GM19397 (cell line): ENCODE data around the gene PHF5A.
"Not testable (repeated sequence)": the region's sequence is repeated elsewhere in the genome, so short reads cannot be mapped to it uniquely, and the experiment has no call there.

ENCODE experiments used
- ATAC-seq: cut with Tn5 transposase; IDR thresholded peaks from one replicate; pipeline ENCODE4 v1.9.1; 2021; ENCODE audit warnings: mild to moderate bottlenecking, moderate library complexity; ENCODE audit not compliant: unreplicated experiment

The PHF5A gene

GRCh38 chr22:41488596-41489385 lies 20.3 kb upstream of the PHF5A start:
- ATAC-seq: no peak

- no peak for ATAC-seq
Measured at GRCh38 chr22:41488076-41488475, 19.6 kb upstream of the PHF5A start.

GRCh38 chr22:41487037-41487935 lies 18.8 kb upstream of the PHF5A start:
- ATAC-seq: no peak

- no peak for ATAC-seq
Measured at GRCh38 chr22:41485033-41485432, 16.5 kb upstream of the PHF5A start.

GRCh38 chr22:41482319-41482935 lies 13.9 kb upstream of the PHF5A start:
- ATAC-seq: no peak

- ATAC-seq: no peak
Measured at GRCh38 chr22:41481925-41482318, 13.4 kb upstream of the PHF5A start.

- no peak for ATAC-seq
Measured at GRCh38 chr22:41481131-41481830, 12.8 kb upstream of the PHF5A start.

DNA sequence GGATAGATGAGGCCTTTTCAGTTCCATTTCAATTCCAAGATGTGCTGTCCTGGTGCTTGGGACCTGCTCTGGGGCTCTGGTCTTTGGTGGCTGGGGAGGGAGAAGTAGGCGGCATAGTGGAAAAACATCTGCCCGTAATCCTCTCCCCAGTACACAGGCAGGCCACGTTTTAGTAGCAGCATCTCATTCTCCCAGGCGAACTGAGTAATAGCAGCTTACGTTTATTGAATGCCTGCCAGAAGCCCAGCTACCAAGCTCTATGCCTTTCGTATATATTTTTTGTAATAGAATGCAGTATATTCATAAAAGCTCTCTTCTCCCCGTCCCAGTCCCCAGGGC lies 11.9 kb upstream of the PHF5A start:
- no peak for ATAC-seq

- ATAC-seq: no peak
Measured at GRCh38 chr22:41479671-41480396, 11.3 kb upstream of the PHF5A start.

DNA sequence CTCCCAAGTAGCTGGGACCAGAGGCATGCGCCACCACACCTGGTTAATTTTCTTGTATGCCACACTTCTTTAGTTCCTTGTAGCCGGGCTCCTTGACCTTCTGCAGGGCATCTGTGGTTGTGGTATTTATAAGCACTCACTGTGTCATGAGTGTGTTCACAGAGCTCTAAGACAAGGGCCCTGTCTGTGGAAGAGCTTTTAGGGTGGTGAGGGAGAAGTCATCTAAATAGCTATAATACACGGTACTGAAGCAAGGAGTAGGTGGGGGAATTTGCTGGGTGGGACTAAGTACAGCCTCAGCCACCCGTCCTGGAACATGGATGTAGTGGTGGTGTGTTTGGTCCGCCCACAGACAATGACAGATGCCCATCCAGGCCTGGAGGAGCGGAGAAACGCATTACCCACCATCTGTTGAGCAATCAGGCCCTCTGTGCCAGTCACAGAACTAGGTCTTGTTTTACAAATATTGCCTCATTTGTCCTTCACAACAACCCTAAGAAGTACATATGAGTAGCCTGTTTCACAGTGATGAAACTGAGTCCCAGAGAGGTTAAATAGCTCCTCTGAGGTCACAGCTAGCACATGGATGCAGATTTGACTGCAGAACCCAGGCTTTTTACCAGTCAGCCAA lies 10.5 kb upstream of the PHF5A start:
- ATAC-seq: no peak

DNA sequence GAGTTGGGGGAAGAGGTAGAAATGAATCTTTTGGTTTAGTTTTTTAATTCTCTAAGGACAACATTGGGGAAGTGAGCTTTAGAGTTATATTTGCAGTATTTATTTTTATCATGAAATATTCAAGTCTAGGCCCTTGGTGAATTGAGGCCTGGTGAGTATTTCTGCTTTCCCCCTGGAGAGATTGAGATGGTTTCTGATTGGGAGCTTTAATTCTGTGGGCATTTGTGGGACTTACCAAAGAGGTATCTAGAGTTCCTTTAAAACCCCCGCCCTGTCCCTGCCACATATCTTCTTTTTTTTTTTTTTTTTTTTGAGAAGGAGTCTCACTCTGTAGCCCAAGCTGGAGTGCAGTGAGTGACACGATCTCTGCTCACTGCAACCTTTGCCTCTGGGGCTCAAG lies 10.0 kb upstream of the PHF5A start:
- ATAC-seq: no peak

DNA sequence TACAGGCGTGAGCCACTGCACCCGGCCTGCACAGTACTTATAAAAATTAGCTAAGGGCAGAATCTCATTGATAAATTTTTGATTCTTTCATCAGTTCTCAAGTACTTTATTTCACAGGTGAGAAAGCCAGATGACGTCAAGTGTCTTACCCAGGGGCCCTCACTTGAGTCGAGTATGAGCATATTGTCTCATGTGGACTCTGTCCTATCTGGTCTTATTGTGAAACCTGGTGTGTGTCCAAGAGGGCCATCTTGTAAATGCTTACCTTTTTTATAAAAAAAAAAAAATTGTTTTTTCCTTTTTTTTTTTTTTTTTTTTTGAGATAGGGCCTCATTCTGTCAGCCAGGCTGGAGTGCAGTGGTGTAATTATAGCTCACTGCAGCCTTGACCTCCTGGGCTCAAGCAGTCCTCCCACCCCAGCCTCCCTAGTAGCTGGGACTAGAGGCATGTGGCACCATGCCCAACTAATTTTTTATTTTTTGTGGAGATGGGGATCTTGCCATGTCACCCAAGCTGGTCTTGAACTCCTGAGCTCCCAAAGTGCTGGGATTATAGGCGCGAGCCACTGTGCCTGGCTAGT lies 6.5 kb upstream of the PHF5A start:
- ATAC-seq: no peak

- no peak for ATAC-seq
Measured at GRCh38 chr22:41471568-41471967, 3.1 kb upstream of the PHF5A start.

DNA sequence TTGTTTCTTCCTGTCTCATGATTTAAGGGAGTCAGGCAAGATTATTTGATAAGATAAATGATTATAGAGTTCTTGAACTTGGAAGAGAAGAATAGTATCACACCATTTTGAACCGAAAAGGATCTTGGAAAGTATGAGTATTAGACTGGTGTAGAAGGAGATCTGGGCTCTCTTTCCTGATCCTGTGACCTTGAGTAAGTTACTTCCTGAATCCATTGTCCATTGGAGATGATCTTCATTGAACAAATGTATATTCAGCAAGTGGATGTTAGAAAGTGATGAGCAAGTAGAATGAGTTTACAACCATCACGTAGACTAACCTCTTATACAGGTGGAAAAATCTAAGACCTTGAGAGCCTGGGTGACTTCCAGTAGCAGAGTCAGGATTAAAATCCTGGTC lies 2.4 kb upstream of the PHF5A start:
- no peak for ATAC-seq

- no peak for ATAC-seq
Measured at GRCh38 chr22:41469218-41469851, 843 bp upstream of the PHF5A start.

GRCh38 chr22:41461901-41462300 lies 6.6 kb downstream of the PHF5A start:
- ATAC-seq: no peak

GRCh38 chr22:41460071-41460470 lies 8.4 kb downstream of the PHF5A start:
- ATAC-seq: not testable (repeated sequence)

- ATAC-seq: no peak
Measured at GRCh38 chr22:41459431-41459830, 9.1 kb downstream of the PHF5A start.

GRCh38 chr22:41458161-41458728 lies 10.2 kb downstream of the PHF5A start:
- no peak for ATAC-seq
